Epithelial cell of esophagus (primary cell): ENCODE measurements around the gene SLC18A3.

ENCODE experiments used
- DNase-seq: peaks from one replicate; pipeline ENCODE4 v3.0.0; 2010; ENCODE audit warnings: low read depth
- H3K4me3 ChIP-seq: 2 replicates; pipeline ENCODE4 v1.5.1; 2011; ENCODE audit warnings: mild to moderate bottlenecking, low read length, control low read depth
- TF ChIP-seq, protein P1 (sequence below): IDR thresholded peaks from 2 replicates; pipeline ENCODE4 v1.5.1; 2011; ENCODE audit warnings: low read depth, mild to moderate bottlenecking, low read length, control low read depth, inconsistent platforms; ENCODE audit not compliant: insufficient read depth; ENCODE audit errors: missing control alignments

Gene SLC18A3

DNA sequence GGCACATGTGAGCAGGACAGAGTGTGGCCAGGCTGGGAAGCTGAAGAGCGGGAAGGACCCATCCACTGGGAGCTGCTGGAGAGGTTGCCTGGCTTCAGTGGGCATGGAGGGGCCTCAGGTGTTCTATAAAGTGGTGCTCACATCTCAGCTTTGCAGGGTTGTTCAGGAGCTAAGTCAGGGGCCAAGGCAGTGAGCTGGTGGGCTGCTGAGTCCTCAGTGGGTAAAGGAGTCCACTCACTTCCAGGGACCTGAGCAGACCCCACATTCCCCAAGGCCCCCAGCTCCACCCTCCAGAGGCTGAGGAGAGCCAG lies 40.6 kb downstream of the SLC18A3 start:
- no peak for DNase-seq

DNA sequence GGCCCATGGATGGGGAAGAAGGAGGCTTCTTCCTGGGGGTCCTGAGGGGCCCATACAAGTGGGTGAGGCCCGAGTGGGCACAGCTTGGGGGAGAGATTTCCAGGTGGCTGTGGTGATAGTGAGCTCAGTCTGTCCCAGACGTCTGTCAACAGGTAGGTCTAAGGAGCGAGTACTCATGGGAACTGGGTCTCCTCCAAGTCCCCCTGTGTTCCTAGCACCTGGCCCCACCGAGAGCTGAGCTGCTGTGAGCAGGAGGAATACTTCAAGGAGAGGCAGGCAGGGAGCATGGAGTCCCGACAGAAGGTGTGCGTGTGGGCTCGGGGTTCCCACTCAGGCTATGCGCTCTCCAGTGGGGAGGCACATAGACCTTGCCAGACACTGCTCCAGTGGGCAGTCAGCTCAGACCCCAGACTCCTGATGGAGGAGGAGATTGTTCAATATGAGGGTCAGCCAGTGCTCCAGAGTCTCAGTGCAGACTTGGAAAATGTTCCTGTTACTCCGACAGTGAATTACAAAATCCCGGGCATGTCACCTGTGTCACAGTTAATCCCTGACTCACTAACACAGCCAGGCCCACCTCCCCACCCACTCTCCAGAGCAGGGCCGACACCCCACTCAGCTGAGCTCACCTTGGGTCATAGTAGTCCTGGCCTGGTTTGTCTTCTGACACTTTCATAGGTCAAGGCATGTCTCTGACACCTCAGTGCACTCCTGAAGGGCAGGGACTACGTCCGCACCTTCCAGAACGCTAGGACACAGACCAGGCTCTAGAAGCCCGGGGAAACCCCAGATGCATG lies 41.1 kb downstream of the SLC18A3 start:
- TF ChIP-seq, protein P1, sequence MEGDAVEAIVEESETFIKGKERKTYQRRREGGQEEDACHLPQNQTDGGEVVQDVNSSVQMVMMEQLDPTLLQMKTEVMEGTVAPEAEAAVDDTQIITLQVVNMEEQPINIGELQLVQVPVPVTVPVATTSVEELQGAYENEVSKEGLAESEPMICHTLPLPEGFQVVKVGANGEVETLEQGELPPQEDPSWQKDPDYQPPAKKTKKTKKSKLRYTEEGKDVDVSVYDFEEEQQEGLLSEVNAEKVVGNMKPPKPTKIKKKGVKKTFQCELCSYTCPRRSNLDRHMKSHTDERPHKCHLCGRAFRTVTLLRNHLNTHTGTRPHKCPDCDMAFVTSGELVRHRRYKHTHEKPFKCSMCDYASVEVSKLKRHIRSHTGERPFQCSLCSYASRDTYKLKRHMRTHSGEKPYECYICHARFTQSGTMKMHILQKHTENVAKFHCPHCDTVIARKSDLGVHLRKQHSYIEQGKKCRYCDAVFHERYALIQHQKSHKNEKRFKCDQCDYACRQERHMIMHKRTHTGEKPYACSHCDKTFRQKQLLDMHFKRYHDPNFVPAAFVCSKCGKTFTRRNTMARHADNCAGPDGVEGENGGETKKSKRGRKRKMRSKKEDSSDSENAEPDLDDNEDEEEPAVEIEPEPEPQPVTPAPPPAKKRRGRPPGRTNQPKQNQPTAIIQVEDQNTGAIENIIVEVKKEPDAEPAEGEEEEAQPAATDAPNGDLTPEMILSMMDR, result no peak
- no peak for DNase-seq
- no peak overlapping the region for H3K4me3 ChIP-seq

More for the DNA sequence above, 40.6 kb downstream of the SLC18A3 start:
- TF ChIP-seq, protein P1, result no peak
- H3K4me3 ChIP-seq, result no peak overlapping the region

DNA sequence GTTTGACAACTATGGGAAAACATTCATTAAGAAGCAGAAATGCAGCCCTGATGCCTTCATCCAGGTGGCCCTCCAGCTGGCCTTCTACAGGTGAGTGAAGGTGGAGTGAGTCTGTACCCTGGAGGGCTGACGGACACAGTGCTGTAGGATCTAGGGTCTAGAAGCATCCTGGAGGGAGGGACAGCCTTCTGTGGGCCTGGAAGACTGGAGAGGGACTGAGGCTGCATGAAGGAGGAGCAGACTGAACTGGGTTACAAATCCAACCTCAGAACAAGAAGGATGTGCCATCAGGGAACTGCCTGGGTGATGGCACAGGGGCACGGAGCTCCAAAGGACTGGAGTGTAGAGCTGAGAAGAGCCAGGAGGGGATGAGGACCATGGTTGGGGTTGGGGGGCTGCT lies 41.8 kb downstream of the SLC18A3 start:
- DNase-seq, result no peak
- TF ChIP-seq, protein P1, result no peak
- no peak overlapping the region for H3K4me3 ChIP-seq

DNA sequence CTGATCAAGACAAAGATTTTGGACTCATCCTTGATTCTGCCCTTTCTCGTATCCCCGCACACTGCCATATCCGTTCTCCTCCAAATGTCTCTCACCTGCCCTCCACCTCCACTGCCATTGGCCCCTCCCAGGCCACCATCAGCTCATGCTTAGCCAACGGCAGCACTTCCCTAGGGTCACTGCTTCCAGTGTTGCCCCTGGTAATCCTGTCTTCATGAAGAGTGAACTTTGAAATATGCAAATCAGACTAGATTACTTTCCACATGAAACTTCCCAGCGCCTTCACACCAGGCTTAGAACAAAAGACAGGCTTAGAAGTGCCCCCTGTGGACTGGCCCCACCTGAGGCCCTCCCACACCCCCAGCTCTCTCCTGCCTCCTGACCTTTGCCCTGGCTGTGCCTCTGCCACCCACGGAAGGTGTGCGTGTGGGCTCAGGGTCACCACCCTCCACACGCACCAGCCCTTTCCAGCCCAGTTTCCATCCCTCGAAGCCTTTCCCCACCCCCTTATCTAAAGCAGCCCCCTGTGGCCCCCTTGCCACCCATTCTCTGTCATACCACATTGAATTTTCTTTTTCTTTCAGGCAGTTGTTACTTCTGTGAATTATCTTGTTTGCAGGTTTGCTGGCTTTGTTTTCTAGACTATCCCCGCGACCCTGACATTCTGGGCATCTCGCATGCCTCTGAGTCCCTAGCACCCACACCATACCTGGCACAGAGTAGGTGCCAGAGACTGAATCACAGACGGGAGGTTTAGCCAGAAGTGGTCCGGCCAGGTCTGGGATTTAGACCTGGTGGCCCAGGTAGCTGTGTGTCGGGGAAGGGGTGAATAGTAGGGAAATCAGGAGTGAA lies 42.5 kb downstream of the SLC18A3 start:
- DNase-seq, result no peak
- no peak overlapping the region for H3K4me3 ChIP-seq
- TF ChIP-seq, protein P1, result no peak

DNA sequence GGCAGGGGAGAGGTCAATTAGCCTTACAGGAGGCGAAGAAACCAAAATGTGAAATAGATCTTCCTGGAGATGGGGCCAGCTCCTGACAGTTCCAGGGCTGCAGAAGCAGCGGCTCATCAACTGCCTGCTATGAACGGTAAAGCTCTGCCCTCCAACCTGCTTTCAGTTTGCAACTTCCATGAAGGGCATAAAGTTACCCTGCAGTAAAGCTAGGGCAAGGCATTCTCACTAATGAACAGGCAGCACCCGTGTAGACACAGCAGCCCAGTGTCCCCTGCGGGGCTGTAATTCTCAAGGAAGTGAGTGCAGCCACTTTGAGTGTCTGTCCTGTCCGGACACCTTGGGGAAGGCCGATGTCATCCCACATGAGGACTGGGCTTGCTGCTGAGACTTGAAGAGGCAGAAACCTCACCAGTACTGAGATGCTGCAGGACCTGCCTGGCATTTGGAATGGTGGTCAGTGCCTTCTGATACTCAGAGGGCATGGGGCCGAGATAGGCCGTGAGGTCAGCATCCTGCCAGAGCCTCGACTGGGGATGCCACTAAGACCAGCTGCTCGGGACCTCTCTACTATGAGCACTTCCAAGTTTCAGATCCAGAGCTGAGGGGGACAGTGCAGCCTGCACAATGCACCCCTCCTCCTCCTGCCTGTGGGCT lies 43.3 kb downstream of the SLC18A3 start:
- TF ChIP-seq, protein P1, result no peak
- no peak overlapping the region for H3K4me3 ChIP-seq
- no peak for DNase-seq

DNA sequence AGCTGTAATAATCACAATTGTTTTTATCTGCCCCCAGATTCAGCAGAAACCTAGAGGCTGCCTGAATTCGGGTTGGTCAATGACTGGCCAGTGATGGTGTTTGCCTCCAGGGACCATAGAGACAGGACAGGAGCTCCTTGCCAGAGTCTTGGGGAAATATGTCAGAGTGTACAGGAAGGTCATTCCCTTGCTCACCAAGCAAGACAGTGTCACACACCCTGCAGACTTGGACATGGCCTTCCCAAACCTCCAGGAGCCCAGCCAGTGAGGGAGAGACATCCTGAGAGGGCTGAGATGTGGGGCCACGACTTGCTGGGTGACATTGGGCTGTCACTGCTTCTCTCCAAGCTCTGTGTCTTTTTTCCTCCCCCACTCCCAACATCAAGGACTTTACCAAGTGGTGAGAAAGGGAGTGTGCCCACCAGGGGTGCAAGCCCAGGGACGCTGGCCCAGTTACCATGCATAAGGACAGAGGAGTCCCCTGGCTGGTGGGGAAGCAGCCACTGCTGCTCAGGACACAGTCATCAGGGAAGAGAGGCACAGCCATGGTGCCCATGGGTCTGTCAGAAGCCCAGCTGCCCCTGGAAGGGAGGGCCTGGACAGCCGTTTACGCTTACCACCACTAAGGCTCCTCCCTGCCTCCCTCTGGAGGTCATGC lies 44.1 kb downstream of the SLC18A3 start:
- TF ChIP-seq, protein P1, result no peak
- no peak for DNase-seq

More for the DNA sequence above, 44.1 kb downstream of the SLC18A3 start:
- no peak overlapping the region for H3K4me3 ChIP-seq
